NCI-H1105 (cell line): ENCODE data around the gene USP6NL.

Experiments used
- DNase-seq: peaks from one replicate; lab custom pipeline; 2025; lab: John Stamatoyannopoulos, UW

Gene USP6NL

DNA sequence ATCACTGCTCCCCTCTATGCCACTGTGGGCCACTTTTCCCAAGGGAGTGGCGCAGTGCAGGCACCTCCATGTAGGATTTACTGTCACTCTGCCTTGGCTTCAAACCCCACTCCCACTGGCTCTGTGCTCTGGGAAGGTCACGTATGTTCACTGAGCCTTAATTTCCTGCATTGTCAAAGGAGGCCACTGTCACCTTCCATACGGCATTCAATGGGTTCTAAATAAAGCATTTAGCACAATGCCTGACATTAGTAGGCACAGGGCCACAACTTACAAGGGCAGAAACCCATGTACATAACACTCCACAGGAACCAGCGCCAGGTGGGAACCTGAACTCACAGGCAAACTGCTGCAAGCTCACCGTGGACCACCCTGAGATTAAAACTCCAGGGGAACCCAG lies 196.4 kb downstream of the USP6NL start:
- no peak for DNase-seq

DNA sequence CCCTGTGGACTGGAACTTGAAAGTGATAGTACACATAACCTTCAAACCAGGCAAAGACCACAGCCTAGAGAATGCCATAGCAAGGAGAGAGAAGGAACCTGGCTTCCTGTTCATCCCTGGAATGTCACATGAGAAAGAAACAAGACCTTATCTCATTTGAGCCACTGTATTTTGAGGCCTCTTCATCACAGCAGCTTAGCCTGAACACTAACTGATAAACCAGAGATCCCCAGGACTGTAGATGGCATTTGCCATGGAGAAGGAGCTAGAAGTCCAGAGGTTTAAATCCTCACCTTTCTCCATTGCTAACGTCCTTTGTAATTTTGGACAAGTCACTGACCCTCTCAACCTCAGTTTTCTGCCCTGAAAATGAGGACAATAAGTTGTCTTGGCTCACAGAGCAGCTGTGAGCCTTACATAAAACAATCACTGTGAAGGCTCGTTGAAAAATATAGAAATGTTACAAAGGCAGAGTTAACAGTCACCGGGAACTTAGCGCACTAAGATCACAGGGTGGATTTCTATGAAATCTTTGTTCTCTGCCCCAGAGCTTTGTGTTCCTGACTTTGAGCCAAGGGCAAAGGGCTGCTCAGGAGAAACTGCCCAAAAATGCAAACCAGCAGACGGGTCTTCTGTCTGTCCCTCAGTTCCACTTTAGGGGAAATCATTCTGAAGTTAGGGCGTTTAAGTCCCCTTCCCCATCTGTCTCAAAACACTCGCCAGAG lies 197.0 kb downstream of the USP6NL start:
- DNase-seq = no peak

DNA sequence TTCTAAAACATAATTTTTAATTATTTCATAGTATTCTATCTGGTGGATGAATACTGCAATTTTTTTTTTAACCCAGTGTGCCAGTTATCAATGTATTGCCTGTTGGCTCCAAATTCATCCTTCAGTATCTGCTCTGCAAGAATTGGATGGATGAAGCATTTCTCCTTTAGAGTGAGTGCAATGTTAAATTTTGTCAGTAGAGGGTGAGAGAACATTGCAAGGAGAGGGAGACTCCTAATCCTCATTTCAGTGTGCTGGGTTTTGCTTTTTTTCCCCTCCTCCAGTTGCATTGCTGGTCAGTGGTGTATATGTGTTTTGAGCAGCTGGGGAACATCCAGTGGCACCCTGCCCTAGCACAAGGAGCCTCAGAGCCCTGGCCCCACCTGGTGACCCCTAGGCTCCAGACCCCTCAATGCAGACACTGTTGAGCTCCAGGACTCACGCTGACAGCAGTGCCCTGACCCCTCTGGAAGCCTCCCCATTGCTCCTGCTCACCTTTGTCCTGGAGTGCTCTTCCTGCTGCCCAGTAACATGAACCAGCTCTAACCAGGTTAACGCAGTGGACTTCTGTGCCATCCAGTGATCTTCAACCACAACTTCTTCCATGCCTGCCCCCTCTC lies 199.4 kb downstream of the USP6NL start:
- DNase-seq = no peak

DNA sequence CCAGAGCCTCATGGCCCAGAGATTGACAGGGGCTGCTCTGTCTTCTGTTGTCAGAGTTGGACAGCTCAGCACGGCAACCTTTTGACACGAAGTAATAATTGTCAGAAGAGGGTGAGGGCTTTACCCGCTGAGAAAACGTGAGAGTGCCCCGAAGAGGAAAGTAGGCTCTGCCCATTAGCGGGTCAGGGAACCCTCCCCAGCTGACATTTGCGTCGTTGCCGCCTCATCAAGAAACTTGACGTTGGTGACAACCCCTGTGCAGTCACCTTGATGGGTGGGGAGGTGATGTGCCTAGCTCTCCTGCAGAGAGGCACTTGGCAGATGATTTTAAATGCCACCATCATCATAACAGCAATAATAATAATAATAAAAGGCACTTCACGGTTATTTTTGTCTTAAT lies 202.1 kb downstream of the USP6NL start:
- DNase-seq = no peak

DNA sequence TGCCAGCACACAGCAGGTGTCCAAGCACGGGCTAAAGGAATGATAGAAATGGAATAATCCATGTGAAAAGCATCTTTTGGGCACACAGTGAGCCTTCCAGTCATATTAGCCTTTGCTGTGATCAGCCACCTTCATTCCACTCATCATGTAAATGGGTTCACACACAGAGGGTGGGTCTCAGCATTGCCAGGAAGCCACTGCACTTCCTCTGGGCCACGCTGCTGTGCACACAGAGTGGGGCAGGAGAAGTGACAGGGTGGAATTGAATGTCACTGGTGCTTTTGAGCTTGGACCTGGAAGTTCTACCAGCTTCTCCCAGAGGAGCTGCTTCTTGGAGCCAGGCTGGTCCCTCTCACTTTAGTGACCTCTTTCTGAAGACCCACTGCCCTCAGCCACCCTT lies 203.5 kb downstream of the USP6NL start:
- DNase-seq = no peak

DNA sequence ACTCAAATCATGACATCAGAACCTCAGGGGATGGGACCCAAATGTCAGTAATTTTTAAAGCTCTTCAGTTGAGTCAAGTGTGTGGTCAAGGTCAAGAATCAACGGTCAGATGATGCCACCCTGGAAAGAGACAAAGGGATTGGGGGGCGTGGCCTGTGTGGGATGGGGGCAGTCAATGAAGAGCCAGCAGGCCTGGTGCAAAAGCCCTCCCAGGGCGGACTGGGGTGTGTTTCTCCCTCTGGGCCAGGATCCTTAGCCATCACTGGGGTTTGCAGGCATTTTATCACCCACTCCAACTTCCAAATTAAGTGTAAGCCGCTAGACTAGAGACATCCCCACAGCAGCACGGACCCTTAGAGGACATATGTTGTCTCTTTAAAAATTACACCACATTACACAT lies 204.7 kb downstream of the USP6NL start:
- no peak for DNase-seq

DNA sequence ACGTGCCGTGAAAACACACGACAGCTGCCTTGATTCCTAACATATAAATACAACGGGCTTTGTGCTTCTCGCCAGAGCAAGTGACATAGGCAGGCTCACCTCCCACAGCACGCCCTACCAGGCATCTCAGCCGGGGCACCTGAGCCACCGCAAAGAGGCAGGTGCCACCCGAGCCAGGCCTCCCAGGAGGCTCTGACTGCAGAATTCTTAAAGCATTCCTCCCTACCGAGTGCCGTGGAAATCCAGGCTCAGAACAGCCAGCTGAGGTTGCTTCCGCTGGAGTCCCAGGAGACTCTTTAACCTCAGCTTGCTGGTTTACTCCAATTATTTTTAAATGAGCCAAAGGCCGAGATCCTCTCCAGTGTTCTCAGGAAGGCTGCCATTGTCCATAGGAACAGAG lies 206.5 kb downstream of the USP6NL start:
- DNase-seq = no peak
